Naive thymus-derived CD8-positive, alpha-beta T cell (primary cell): Measurements from ENCODE around the gene CNOT2. TPM values are rescaled to one million over a fixed set of nuclear protein-coding genes. Genes with fewer than 3 reads are reported as not detected.

Experiments
- ATAC-seq, 2 donors: fragments of 150-1000 bp; cut with Tn5 transposase in 1 of 2; sonication (Bioruptor Pico), chemical (Tn5 transposase) in 1 of 2; 1 replicate in 1 of 2; 2 replicates in 1 of 2; pipeline ENCODE4 v1.10.0; 2021; ENCODE audit warnings: mild to moderate bottlenecking in 2 of 2, moderate library complexity in 2 of 2
- POLR2A ChIA-PET: fragments of 350-600 bp; sonication (Branson Sonifier 250); formaldehyde crosslinking; loops from one replicate; lab custom pipeline; 2021; ENCODE audit warnings: antibody characterized with exemption; lab: Charles Lee
- DNase-seq, 10 donors: peaks; one replicate each; pipeline versions ENCODE4 v3.0.0 to v3.0.0-alpha.2; 2020 to 2022
- H3K27ac Mint-ChIP-seq, 10 donors: one replicate each; pipeline ENCODE4 v1.8.0; 2020 to 2022; ENCODE audit warnings: mild to moderate bottlenecking in 10 of 10, mixed read lengths in 10 of 10, moderate library complexity in 4 of 10, inconsistent platforms in 1 of 10
- H3K27me3 Mint-ChIP-seq, 5 donors: one replicate each; pipeline ENCODE4 v1.8.0; 2021 to 2022; ENCODE audit warnings: mixed read lengths in 5 of 5
- H3K36me3 Mint-ChIP-seq, 3 donors: one replicate each; pipeline ENCODE4 v1.8.0; 2020 to 2022; ENCODE audit warnings: mixed read lengths in 3 of 3, mild to moderate bottlenecking in 2 of 3, inconsistent platforms in 1 of 3
- H3K4me1 Mint-ChIP-seq, 4 donors: one replicate each; pipeline ENCODE4 v1.8.0; 2021 to 2022; ENCODE audit warnings: mixed read lengths in 4 of 4
- H3K4me3 Mint-ChIP-seq, 10 donors: one replicate each; pipeline ENCODE4 v1.8.0; 2020 to 2022; ENCODE audit warnings: mild to moderate bottlenecking in 10 of 10, mixed read lengths in 10 of 10, moderate library complexity in 6 of 10, inconsistent platforms in 1 of 10
- H3K9me3 Mint-ChIP-seq, 9 donors: one replicate each; pipeline ENCODE4 v1.8.0; 2020 to 2022; ENCODE audit warnings: mixed read lengths in 9 of 9, mild to moderate bottlenecking in 3 of 9, inconsistent platforms in 1 of 9, moderate library complexity in 1 of 9
- polyA plus RNA-seq, 3 donors: library from polyadenylated mRNA; unstranded; fragments of 300-500 nt; fragmentation: Illumina TruSeq; gene quantifications; one replicate each; pipeline ENCODE4 v1.2.3, GENCODE V29; 2021
- total RNA-seq, 8 experiments: library from RNA in 2 of 8; stranded (reverse) in 2 of 8; gene quantifications; one replicate each; pipeline ENCODE4 v1.2.3 and lab custom pipeline; 2021 to 2026

Gene CNOT2
- total and polyA plus RNA-seq, 5 experiments from 2014 or later, result 110 to 143 (median 124) TPM

- H3K9me3 Mint-ChIP-seq, result no peaks in the 10 kb centered on the region
- no peak for ATAC-seq
- H3K27ac Mint-ChIP-seq, result peak overlapping the region in 3 of 10 donors; percentile 48 to 71 (median 58)
- peak overlapping the region in 5 of 10 donors; percentile 1 to 39 (median 16) for H3K4me3 Mint-ChIP-seq
- no peak for DNase-seq
- POLR2A ChIA-PET, result interaction anchor here (0.7 kb wide), 1 partner anchor 22 kb away, joined by 4 read pairs; no protein-coding TSS in a partner anchor
- H3K36me3 Mint-ChIP-seq, result peaks cover 0 to 23% (median 2%) of the 10 kb centered on the region in 3 donors
- H3K27me3 Mint-ChIP-seq, result no peaks in the 10 kb centered on the region
- H3K4me1 Mint-ChIP-seq, result peaks cover 34 to 91% (median 79%) of the 10 kb centered on the region in 4 donors
Measured at GRCh38 chr12:70254225-70254624, 11.0 kb downstream of the CNOT2 start.

GRCh38 chr12:70254846-70255245 lies 11.6 kb downstream of the CNOT2 start:
- no peaks in the 10 kb centered on the region for H3K9me3 Mint-ChIP-seq
- H3K27me3 Mint-ChIP-seq, result no peaks in the 10 kb centered on the region
- peak overlapping the region in 9 of 10 donors; percentile 3 to 70 (median 43) for H3K4me3 Mint-ChIP-seq
- ATAC-seq (no peak), DNase-seq (no peak)
- peaks cover 40 to 91% (median 84%) of the 10 kb centered on the region in 4 donors for H3K4me1 Mint-ChIP-seq
- peaks cover 0 to 20% (median 2%) of the 10 kb centered on the region in 3 donors for H3K36me3 Mint-ChIP-seq
- H3K27ac Mint-ChIP-seq, result peak overlapping the region in 7 of 10 donors; percentile 16 to 78 (median 69)
- POLR2A ChIA-PET, result no interaction called here

GRCh38 chr12:70255311-70255710 lies 12.1 kb downstream of the CNOT2 start:
- DNase-seq, result no peak
- Mint-ChIP-seq H3K9me3 (no peaks in the 10 kb centered on the region), H3K27ac (peak overlapping the region in 7 of 10 donors; percentile 11 to 78 (median 58)), H3K36me3 (peaks cover 0 to 20% (median 2%) of the 10 kb centered on the region in 3 donors), H3K4me1 (peaks cover 40 to 88% (median 83%) of the 10 kb centered on the region in 4 donors), H3K4me3 (peak overlapping the region in 8 of 10 donors; percentile 3 to 70 (median 44)), H3K27me3 (no peaks in the 10 kb centered on the region)
- POLR2A ChIA-PET, result no interaction called here
- ATAC-seq, result peak; percentile 35 to 39

GRCh38 chr12:70258605-70259403 lies 15.6 kb downstream of the CNOT2 start:
- peak overlapping the region in 7 of 10 donors; percentile 1 to 72 (median 27) for H3K27ac Mint-ChIP-seq
- H3K36me3 Mint-ChIP-seq, result peaks cover 4 to 32% (median 22%) of the 10 kb centered on the region in 3 donors
- peaks cover 0 to 8% (median 3%) of the 10 kb centered on the region in 9 donors for H3K9me3 Mint-ChIP-seq
- POLR2A ChIA-PET, result no interaction called here
- H3K4me3 Mint-ChIP-seq, result peak overlapping the region in 4 of 10 donors; percentile 4 to 30 (median 6)
- ATAC-seq (no peak), DNase-seq (no peak)
- H3K27me3 Mint-ChIP-seq, result no peaks in the 10 kb centered on the region
- peaks cover 44 to 88% (median 80%) of the 10 kb centered on the region in 4 donors for H3K4me1 Mint-ChIP-seq

GRCh38 chr12:70260646-70261045 lies 17.4 kb downstream of the CNOT2 start:
- Mint-ChIP-seq H3K4me3 (peak overlapping the region in 9 of 10 donors; percentile 2 to 67 (median 40)), H3K27me3 (no peaks in the 10 kb centered on the region), H3K27ac (peak overlapping the region; percentile 4 to 84 (median 56)), H3K9me3 (peaks cover 0 to 8% (median 3%) of the 10 kb centered on the region in 9 donors), H3K36me3 (peaks cover 4 to 30% (median 22%) of the 10 kb centered on the region in 3 donors), H3K4me1 (peaks cover 44 to 89% (median 78%) of the 10 kb centered on the region in 4 donors)
- ATAC-seq (no peak), DNase-seq (no peak)
- POLR2A ChIA-PET, result no interaction called here

- peak overlapping the region in 8 of 10 donors; percentile 1 to 74 (median 41) for H3K27ac Mint-ChIP-seq
- POLR2A ChIA-PET, result no interaction called here
- ATAC-seq, result peak; percentile 42 to 50
- H3K9me3 Mint-ChIP-seq, result peaks cover 0 to 9% (median 3%) of the 10 kb centered on the region in 9 donors
- peak overlapping the region in 7 of 10 donors; percentile 8 to 71 (median 43) for H3K4me3 Mint-ChIP-seq
- H3K36me3 Mint-ChIP-seq, result peaks cover 4 to 27% (median 26%) of the 10 kb centered on the region in 3 donors
- peaks cover 45 to 86% (median 83%) of the 10 kb centered on the region in 4 donors for H3K4me1 Mint-ChIP-seq
- DNase-seq, result no peak
- no peaks in the 10 kb centered on the region for H3K27me3 Mint-ChIP-seq
Measured at GRCh38 chr12:70264067-70264867, 21.0 kb downstream of the CNOT2 start.

GRCh38 chr12:70265132-70265531 lies 21.9 kb downstream of the CNOT2 start:
- Mint-ChIP-seq H3K4me3 (peak overlapping the region in 6 of 10 donors; percentile 0 to 64 (median 24)), H3K9me3 (peaks cover 0 to 9% (median 3%) of the 10 kb centered on the region in 9 donors), H3K36me3 (peaks cover 4 to 27% (median 26%) of the 10 kb centered on the region in 3 donors), H3K27ac (peak overlapping the region in 4 of 10 donors; percentile 1 to 76 (median 36)), H3K27me3 (no peaks in the 10 kb centered on the region), H3K4me1 (peaks cover 38 to 87% (median 80%) of the 10 kb centered on the region in 4 donors)
- POLR2A ChIA-PET, result no interaction called here
- DNase-seq, result no peak
- no peak for ATAC-seq

- peaks cover 0 to 9% (median 2%) of the 10 kb centered on the region in 9 donors for H3K9me3 Mint-ChIP-seq
- POLR2A ChIA-PET, result no interaction called here
- H3K4me3 Mint-ChIP-seq, result peak overlapping the region in 6 of 10 donors; percentile 2 to 56 (median 24)
- no peaks in the 10 kb centered on the region for H3K27me3 Mint-ChIP-seq
- peak overlapping the region in 3 of 10 donors; percentile 3 to 44 (median 39) for H3K27ac Mint-ChIP-seq
- H3K4me1 Mint-ChIP-seq, result peaks cover 38 to 91% (median 83%) of the 10 kb centered on the region in 4 donors
- no peak for DNase-seq
- ATAC-seq, result no peak
- H3K36me3 Mint-ChIP-seq, result peaks cover 4 to 20% (median 15%) of the 10 kb centered on the region in 3 donors
Measured at GRCh38 chr12:70267550-70267949, 24.3 kb downstream of the CNOT2 start.

GRCh38 chr12:70268972-70269371 lies 25.7 kb downstream of the CNOT2 start:
- Mint-ChIP-seq H3K36me3 (peaks cover 0 to 18% (median 17%) of the 10 kb centered on the region in 3 donors), H3K4me1 (peaks cover 40 to 91% (median 82%) of the 10 kb centered on the region in 4 donors), H3K9me3 (peaks cover 0 to 9% (median 0%) of the 10 kb centered on the region in 9 donors), H3K4me3 (peak overlapping the region in 6 of 10 donors; percentile 11 to 52 (median 26)), H3K27ac (peak overlapping the region in 1 of 10 donors; percentile 15), H3K27me3 (no peaks in the 10 kb centered on the region)
- no peak for DNase-seq
- no peak for ATAC-seq
- POLR2A ChIA-PET, result no interaction called here

- Mint-ChIP-seq H3K4me3 (no peak overlapping the region), H3K27ac (no peak overlapping the region), H3K4me1 (peaks cover 39 to 91% (median 80%) of the 10 kb centered on the region in 4 donors), H3K36me3 (peaks cover 5 to 25% (median 17%) of the 10 kb centered on the region in 3 donors), H3K27me3 (no peaks in the 10 kb centered on the region), H3K9me3 (peaks cover 0 to 9% (median 0%) of the 10 kb centered on the region in 9 donors)
- POLR2A ChIA-PET, result no interaction called here
- DNase-seq (no peak), ATAC-seq (no peak)
Measured at GRCh38 chr12:70270108-70270507, 26.9 kb downstream of the CNOT2 start.

GRCh38 chr12:70271025-70271424 lies 27.8 kb downstream of the CNOT2 start:
- Mint-ChIP-seq H3K9me3 (peaks cover 0 to 9% (median 0%) of the 10 kb centered on the region in 9 donors), H3K27me3 (no peaks in the 10 kb centered on the region), H3K27ac (peak overlapping the region in 1 of 10 donors; percentile 2), H3K36me3 (peaks cover 9 to 29% (median 17%) of the 10 kb centered on the region in 3 donors), H3K4me1 (peaks cover 41 to 92% (median 82%) of the 10 kb centered on the region in 4 donors), H3K4me3 (peak overlapping the region in 2 of 10 donors; percentile 5 to 10)
- POLR2A ChIA-PET, result interaction anchor here (0.6 kb wide), 1 partner anchor 23 kb away, joined by 3 read pairs; no protein-coding TSS in a partner anchor
- no peak for ATAC-seq
- DNase-seq, result no peak

- Mint-ChIP-seq H3K27ac (peak overlapping the region in 7 of 10 donors; percentile 27 to 74 (median 37)), H3K36me3 (peaks cover 9 to 28% (median 12%) of the 10 kb centered on the region in 3 donors), H3K9me3 (peaks cover 0 to 2% (median 0%) of the 10 kb centered on the region in 9 donors), H3K27me3 (no peaks in the 10 kb centered on the region), H3K4me3 (peak overlapping the region in 5 of 10 donors; percentile 1 to 8 (median 6)), H3K4me1 (peaks cover 39 to 85% (median 75%) of the 10 kb centered on the region in 4 donors)
- DNase-seq (no peak), ATAC-seq (no peak)
- POLR2A ChIA-PET, result no interaction called here
Measured at GRCh38 chr12:70272510-70272909, 29.3 kb downstream of the CNOT2 start.
